ENCODE data around the gene RPAP2.

Gene RPAP2

DNA sequence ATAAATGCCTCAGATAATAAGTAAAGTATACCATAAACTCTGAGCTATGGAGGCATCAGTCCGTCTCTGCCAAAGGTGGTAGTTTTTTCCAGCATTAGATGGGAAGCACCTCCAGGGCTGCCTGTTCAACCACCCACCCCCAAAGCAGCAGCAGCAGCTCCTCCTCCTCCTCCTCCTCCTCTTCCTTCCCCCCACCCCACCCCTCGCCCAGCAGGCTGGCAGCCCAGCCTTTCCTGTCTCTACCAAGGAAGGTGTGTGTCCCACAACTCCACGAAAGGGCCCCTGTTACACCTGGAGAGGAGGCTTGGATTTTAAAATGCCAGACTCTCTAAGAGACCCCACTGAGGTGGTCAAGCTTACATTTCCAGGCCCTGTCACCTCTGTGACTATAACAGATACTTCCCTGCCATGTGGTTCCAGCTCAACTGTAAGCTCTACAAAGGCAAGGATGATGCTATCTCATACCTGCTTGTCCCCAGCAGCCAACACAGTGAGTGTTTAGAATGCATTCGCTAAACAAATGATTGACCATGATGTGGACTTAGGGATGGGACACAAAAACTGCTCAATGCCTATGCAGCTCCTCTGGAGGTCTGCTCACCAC lies 111.2 kb downstream of the RPAP2 start:
- no peak for ATAC-seq
- TF ChIP-seq TCF4 (CRISPR knock-in tag; IDR thresholded peaks at IDR 0.05; ENCODE audit: borderline replicate concordance) (no peak), PPARA (CRISPR knock-in tag; IDR thresholded peaks at IDR 0.05; ENCODE audit: borderline replicate concordance) (no peak), RARB (CRISPR knock-in tag; IDR thresholded peaks at IDR 0.05) (no peak), ESRRG (CRISPR knock-in tag; IDR thresholded peaks at IDR 0.05) (no peak), ZNF565 (CRISPR knock-in tag; conservative IDR thresholded peaks at IDR 0.05; ENCODE audit: low read depth) (no peak), CSDC2 (CRISPR knock-in tag; IDR thresholded peaks at IDR 0.05) (no peak), GLIS3 (CRISPR knock-in tag; IDR thresholded peaks at IDR 0.05) (no peak), SNAI2 (CRISPR knock-in tag; IDR thresholded peaks at IDR 0.05) (no peak), POU6F1 (CRISPR knock-in tag; IDR thresholded peaks at IDR 0.05; ENCODE audit: borderline replicate concordance, low read depth) (no peak), ZFP30 (CRISPR knock-in tag; IDR thresholded peaks at IDR 0.05) (no peak), ZNF8 (CRISPR knock-in tag; IDR thresholded peaks at IDR 0.05) (no peak), OSR1 (CRISPR knock-in tag; IDR thresholded peaks at IDR 0.05) (no peak)
- TF ChIP-seq, protein P1, sequence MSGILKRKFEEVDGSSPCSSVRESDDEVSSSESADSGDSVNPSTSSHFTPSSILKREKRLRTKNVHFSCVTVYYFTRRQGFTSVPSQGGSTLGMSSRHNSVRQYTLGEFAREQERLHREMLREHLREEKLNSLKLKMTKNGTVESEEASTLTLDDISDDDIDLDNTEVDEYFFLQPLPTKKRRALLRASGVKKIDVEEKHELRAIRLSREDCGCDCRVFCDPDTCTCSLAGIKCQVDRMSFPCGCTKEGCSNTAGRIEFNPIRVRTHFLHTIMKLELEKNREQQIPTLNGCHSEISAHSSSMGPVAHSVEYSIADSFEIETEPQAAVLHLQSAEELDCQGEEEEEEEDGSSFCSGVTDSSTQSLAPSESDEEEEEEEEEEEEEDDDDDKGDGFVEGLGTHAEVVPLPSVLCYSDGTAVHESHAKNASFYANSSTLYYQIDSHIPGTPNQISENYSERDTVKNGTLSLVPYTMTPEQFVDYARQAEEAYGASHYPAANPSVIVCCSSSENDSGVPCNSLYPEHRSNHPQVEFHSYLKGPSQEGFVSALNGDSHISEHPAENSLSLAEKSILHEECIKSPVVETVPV (CRISPR knock-in tag; IDR thresholded peaks at IDR 0.05): no peak

- ATAC-seq: no peak
- TF ChIP-seq, protein P2, sequence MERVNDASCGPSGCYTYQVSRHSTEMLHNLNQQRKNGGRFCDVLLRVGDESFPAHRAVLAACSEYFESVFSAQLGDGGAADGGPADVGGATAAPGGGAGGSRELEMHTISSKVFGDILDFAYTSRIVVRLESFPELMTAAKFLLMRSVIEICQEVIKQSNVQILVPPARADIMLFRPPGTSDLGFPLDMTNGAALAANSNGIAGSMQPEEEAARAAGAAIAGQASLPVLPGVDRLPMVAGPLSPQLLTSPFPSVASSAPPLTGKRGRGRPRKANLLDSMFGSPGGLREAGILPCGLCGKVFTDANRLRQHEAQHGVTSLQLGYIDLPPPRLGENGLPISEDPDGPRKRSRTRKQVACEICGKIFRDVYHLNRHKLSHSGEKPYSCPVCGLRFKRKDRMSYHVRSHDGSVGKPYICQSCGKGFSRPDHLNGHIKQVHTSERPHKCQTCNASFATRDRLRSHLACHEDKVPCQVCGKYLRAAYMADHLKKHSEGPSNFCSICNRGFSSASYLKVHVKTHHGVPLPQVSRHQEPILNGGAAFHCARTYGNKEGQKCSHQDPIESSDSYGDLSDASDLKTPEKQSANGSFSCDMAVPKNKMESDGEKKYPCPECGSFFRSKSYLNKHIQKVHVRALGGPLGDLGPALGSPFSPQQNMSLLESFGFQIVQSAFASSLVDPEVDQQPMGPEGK (CRISPR knock-in tag; IDR thresholded peaks at IDR 0.05; ENCODE audit: borderline replicate concordance): no peak
- TF ChIP-seq CSDC2 (CRISPR knock-in tag; IDR thresholded peaks at IDR 0.05) (no peak), ZFP3 (CRISPR knock-in tag; IDR thresholded peaks at IDR 0.05) (no peak), RARB (CRISPR knock-in tag; IDR thresholded peaks at IDR 0.05) (no peak), ZNF565 (CRISPR knock-in tag; conservative IDR thresholded peaks at IDR 0.05; ENCODE audit: low read depth) (no peak), ZNF8 (CRISPR knock-in tag; IDR thresholded peaks at IDR 0.05) (no peak), PPARA (CRISPR knock-in tag; IDR thresholded peaks at IDR 0.05; ENCODE audit: borderline replicate concordance) (no peak), POU6F1 (CRISPR knock-in tag; IDR thresholded peaks at IDR 0.05; ENCODE audit: borderline replicate concordance, low read depth) (no peak), GLIS3 (CRISPR knock-in tag; IDR thresholded peaks at IDR 0.05) (no peak), OSR1 (CRISPR knock-in tag; IDR thresholded peaks at IDR 0.05) (no peak), ISL1 (CRISPR knock-in tag; IDR thresholded peaks at IDR 0.05) (no peak), CREB5 (CRISPR knock-in tag; IDR thresholded peaks at IDR 0.05; ENCODE audit: low read depth) (no peak), SNAI2 (CRISPR knock-in tag; IDR thresholded peaks at IDR 0.05) (no peak), ZC3H10 (CRISPR knock-in tag; IDR thresholded peaks at IDR 0.05) (no peak), TCF4 (CRISPR knock-in tag; IDR thresholded peaks at IDR 0.05; ENCODE audit: borderline replicate concordance) (no peak), ESRRG (CRISPR knock-in tag; IDR thresholded peaks at IDR 0.05) (no peak)
- TF ChIP-seq, protein P1 (CRISPR knock-in tag; IDR thresholded peaks at IDR 0.05): no peak
These were observed 111.8 kb downstream of the RPAP2 start for GRCh38 chr1:92410706-92411105.

- TF ChIP-seq RARB (CRISPR knock-in tag; IDR thresholded peaks at IDR 0.05) (no peak), TOX (CRISPR knock-in tag; IDR thresholded peaks at IDR 0.05; ENCODE audit: borderline replicate concordance) (no peak), ZFP30 (CRISPR knock-in tag; IDR thresholded peaks at IDR 0.05) (no peak), ISL1 (CRISPR knock-in tag; IDR thresholded peaks at IDR 0.05) (no peak), POU6F1 (CRISPR knock-in tag; IDR thresholded peaks at IDR 0.05; ENCODE audit: borderline replicate concordance, low read depth) (no peak)
- TF ChIP-seq, protein P2 (CRISPR knock-in tag; IDR thresholded peaks at IDR 0.05; ENCODE audit: borderline replicate concordance): no peak
- ATAC-seq: peak; percentile 98
These were observed 112.7 kb downstream of the RPAP2 start for GRCh38 chr1:92411511-92411910.

Measured in SK-N-SH treated with all-trans-retinoic acid at 6 μM for 48 hours (cell line).